ENCODE measurements around the gene PRKAG3.

The PRKAG3 gene

DNA sequence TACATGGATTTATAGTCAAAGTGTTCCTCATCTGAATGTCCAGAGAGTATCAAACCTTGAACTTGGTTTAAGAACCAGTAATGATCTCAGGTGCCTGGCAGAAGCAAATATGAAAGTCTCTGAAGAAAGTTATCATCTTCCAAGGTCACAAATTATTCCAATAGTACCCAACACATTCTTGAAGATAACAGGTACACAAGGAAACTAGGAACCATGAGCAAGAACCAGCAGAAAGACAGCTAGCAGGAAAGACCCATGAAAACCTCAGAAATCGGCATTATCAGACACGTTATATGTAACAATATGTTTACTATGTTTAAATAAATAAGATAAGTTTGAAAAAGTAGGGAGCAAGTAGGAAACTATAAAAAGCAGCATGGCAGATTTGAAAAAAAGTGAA, 5.9 kb upstream of the PRKAG3 start:
- DNase-seq = no peak

DNA sequence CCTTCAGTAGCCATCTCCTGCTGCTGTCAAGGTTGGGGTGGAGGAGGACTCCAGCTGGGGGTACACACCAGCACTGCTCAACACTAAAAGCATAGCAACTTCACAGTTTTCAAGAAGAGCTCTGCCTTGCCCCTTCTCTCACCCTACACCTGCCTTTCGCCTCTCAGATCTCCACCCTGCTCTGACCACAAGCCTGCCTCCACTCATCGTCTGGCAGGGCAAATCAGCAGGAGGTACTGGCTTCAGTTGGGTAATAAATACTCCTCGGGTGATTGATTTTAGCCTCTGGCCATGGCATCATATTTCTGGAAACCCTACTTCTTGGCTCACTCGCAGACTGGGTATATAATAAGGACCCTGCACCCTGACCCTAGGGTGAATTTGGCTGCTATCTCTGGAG, 3.1 kb upstream of the PRKAG3 start:
- DNase-seq = no peak

DNA sequence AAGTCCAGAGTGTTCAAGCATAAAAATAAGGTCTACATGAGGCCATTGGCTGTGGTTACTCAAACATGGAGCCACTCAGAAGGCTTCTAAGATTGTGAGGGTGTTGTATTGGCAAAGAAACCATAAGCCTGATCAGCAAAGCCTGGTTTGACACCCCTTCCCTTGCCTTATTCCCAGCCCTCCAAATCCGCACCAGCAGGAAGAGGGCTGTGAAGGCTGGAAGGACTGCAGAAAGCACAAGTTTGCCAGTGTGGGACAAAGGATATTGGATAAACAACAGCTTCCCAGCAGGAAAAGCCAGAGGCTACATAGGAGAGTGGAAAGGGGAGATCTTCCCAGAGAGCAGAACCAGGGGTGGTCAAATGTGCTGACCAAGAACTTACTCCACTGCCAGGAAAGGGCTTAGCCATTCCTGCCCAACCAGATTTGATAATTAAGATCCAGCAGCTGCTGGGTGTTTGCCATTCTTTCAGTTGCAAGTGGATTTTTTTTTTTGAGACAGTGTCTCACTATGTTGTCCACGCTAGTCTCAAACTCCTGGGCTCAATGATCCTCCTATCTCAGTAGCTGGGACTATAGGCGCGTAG, 1.5 kb upstream of the PRKAG3 start:
- DNase-seq = no peak

DNA sequence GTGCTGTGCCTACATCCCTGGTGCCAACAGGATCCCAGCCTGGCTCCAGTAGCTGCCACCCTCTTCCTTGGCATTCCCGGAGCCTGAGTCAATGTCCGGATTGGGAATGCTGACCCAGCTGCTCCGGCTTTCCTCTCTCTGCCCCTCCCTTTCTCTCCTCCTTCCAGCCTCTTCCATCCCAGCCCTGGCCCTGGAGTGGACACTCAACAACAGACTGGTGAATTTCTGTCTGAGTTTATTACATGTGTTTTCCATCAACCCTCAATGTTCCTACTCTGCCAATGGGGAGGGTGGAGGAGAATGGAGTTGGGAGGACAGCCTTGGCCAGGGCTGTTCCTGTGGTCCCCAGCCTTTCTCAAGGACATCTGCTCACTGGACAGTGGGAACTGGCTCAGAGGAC, 917 bp upstream of the PRKAG3 start:
- no peak for DNase-seq

- no peak for DNase-seq
Measured at GRCh38 chr2:218832081-218832480, 478 bp upstream of the PRKAG3 start.

GRCh38 chr2:218830526-218831306, 887 bp downstream of the PRKAG3 start:
- DNase-seq = no peak

DNA sequence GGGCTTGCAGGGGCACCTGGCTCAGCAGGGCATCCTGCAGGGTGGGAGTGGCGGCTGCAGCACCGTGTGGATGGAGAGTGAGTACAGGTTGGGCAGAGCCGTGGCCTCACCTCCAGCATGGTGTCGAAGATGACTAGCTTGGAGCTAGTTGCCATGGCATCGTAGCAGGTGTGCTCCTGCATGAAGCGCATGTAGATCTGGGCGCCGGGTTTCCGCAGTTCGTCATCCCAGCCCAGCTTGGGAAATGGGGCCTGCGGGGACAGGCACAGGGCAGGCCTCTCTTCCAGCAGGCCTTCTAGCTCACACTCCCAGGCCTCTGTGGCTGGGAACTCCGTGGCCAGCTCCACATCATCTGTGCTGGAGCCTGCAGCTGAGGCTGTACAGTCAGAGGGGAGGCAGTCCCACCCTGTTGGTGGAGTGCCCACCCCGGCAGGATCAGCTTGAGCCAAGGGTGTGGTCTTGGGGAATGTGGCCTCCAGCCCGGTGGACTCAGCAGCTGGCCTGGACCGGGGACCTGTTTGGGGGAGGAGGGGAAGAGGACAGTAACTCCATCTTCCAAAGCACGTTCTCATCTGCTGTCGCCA, 1.6 kb downstream of the PRKAG3 start:
- DNase-seq = no peak

- no peak for DNase-seq
Measured at GRCh38 chr2:218828477-218828778, 3.2 kb downstream of the PRKAG3 start.

DNA sequence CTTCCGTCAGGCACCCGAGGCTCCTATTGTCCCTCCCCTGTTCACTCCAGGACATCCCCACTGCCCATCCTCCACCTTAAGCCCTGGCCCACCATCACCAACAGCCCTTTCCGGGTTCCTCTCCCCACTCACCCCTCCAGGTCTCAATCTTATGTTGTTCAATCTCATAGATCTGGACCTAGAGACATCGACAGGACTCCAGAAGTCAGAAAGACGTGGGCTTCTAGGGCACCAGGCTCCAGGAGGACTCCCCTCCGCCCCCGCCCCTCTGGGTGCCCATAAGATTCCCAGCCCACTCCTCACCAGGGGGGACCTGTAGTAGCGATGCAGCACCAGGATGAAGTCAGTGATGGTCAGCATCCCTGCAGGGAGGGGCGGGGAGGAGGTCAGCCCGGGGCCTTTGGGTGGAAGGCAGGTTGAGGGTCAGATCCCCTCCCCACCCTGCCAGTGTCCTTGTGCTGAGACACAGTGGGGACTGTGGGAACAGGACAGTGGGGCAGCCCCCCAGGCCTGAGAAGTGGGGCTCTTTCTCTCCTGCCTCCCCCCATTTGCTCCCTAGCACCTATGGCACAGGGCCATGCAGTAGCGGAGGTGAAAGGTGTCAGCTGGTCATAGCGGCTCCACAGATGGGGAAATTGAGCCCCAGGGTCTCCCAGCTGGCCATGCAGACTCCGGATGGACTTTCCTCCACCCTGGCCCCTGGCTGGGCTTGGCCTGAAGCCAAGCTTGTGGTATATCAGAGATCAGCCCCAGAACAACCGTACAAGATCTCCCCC, 3.7 kb downstream of the PRKAG3 start:
- DNase-seq = no peak

GRCh38 chr2:218826791-218827190, 4.8 kb downstream of the PRKAG3 start:
- no peak for DNase-seq

GRCh38 chr2:218824004-218824403, 7.6 kb downstream of the PRKAG3 start:
- DNase-seq = no peak

DNA sequence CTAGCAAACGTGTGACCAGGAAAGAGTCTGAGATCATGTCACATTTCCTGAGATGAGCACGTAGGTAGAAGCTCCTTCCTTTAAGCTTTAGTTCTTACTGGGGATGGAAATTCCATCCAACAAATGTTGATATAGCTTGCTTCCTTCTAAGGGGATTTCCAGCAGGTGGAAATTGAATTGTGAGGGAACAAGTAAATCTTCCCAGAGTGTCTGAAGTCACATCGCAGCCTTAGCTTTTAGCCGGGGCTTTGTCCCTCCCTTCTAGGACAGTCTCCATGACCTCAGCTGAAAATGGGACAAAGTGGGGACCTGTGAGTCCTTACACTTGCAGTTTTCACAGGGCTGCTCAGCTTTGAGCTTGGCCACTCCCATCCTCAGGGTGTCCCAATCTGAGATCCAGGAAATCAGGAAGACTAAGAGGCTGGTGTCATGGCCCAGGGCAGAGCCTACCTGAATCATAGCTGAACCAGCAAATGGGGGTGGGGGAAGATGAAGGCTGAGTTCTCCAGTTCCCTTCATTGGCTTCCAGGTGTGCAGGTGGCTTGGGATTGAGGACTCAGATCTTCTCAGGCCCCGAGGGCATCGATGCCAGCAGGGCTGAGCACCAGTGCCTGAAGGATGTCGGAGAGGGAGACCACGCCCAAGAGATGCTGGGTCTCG, 8.3 kb downstream of the PRKAG3 start:
- DNase-seq = no peak

GRCh38 chr2:218822622-218823021, 9.0 kb downstream of the PRKAG3 start:
- no peak for DNase-seq

GRCh38 chr2:218821605-218822211, 9.9 kb downstream of the PRKAG3 start:
- DNase-seq = no peak

- no peak for DNase-seq
Measured at GRCh38 chr2:218820746-218821369, 10.7 kb downstream of the PRKAG3 start.

DNA sequence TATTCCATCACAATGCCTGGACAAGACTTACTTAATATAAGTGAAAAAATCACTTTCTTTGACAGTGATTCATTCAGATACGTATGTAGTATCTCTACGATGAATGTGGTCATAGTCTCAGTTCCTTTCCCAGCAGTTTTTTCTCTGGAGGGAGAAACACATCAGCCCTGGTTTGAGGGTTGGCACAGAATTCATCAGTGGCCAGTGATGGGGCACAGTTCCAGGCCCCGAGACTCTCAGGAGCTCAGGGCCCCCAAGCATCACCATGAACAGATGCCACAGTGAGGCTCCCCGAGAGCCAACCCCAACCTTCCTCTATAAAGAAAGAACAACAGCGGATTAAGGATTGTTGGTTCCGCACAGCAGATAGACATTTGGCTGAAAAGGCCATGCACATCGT, 12.5 kb downstream of the PRKAG3 start:
- no peak for DNase-seq

DNA sequence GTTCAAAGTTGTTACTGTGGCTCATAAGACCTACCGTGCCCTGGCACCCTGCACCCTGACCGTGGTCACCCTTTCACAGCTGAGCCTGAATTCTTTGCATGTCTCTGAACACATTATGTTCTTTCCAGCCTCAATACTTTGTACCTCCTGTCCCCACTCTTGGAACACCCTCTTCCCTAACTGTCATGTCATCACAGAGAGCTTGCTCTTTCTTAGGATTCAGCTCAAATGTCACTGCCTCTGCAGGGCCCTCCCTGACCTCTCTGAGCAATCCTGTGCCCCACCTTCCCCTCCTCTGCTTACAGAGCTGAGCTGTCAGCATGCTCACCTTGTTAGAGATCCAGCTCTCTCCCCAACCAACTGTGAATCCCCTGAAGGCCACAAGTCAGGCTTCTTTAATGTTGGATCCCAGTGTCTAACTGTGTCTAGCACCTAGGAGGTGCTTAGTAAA, 15.0 kb downstream of the PRKAG3 start:
- no peak for DNase-seq

DNA sequence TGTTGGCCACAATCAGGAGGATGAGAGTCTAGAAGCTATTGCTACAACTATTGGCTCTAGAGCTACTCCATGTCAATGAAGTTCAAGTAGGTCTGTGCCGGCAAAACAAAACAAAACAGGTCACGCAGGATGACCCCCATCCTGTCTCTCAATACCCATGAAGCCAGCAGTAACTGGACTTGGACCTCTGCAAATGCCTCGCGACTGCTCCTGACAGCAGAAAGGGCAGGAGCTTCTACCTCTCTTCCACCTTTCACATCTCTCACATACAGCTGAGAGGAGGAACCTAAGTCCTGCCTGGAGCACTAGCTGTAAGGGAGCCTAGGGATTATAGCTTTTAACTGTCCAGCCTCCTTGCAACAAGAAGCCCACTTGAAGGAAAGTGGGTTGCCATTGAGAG, 16.0 kb downstream of the PRKAG3 start:
- DNase-seq = no peak

- no peak for DNase-seq
Measured at GRCh38 chr2:218815244-218815637, 16.4 kb downstream of the PRKAG3 start.

DNA sequence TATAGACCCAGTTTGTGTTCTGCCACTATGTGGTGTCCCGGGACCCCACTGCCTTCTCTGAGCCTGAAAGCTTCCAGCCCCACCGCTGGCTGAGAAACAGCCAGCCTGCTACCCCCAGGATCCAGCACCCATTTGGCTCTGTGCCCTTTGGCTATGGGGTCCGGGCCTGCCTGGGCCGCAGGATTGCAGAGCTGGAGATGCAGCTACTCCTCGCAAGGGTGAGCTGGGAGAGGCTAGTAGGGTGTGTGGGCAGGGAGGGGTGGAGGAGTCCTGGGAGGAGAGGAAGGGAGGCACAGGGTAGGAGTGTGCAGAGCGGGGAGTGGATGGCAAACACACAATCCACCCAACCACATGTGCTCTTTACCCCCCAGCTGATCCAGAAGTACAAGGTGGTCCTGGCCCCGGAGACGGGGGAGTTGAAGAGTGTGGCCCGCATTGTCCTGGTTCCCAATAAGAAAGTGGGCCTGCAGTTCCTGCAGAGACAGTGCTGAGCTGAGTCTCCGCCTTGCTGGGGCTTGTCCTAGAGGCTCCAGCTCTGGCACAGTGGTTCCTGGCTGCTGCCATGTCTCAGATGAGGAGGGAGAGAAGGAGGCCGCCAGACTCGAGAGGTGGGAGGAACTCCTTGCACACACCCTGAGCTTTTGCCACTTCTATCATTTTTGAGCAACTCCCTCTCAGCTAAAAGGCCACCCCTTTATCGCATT, 16.9 kb downstream of the PRKAG3 start:
- no peak for DNase-seq

- DNase-seq = no peak
Measured at GRCh38 chr2:218813771-218814460, 17.7 kb downstream of the PRKAG3 start.
